Activated CD4-positive, alpha-beta T cell treated with anti-CD3 and anti-CD28 coated beads for 36 hours (primary cell): ENCODE measurements around the gene SLAIN2. TPM values are rescaled to one million over a fixed set of nuclear protein-coding genes. Genes with fewer than 3 reads are reported as not detected.
"Not testable (repeated sequence)": the region's sequence is repeated elsewhere in the genome, so short reads cannot be mapped to it uniquely, and the experiment has no call there.

ENCODE experiments used
- ATAC-seq: fragments of 200-7000 bp; cut with Tn5 transposase; one replicate; pipeline ENCODE4 v1.10.0; 2021; ENCODE audit warnings: mild to moderate bottlenecking, moderate library complexity
- CTCF ChIA-PET: fragments of 350-600 bp; sonication (Branson Sonifier 250); formaldehyde crosslinking; loops from one replicate; lab custom pipeline; 2021; ENCODE audit warnings: antibody characterized with exemption; lab: Charles Lee
- POLR2A ChIA-PET: fragments of 350-600 bp; sonication (Branson Sonifier 250); formaldehyde crosslinking; loops from one replicate; lab custom pipeline; 2021; ENCODE audit warnings: antibody characterized with exemption, inconsistent platforms; lab: Charles Lee
- DNase-seq: peaks from one replicate; pipeline ENCODE4 v3.0.0-alpha.2; 2020
- H3K27ac Mint-ChIP-seq: one replicate; pipeline ENCODE4 v1.8.0; 2021; ENCODE audit warnings: mixed read lengths
- H3K27me3 Mint-ChIP-seq: one replicate; pipeline ENCODE4 v1.8.0; 2021; ENCODE audit warnings: mixed read lengths
- H3K36me3 Mint-ChIP-seq: one replicate; pipeline ENCODE4 v1.8.0; 2021; ENCODE audit warnings: low read depth, mixed read lengths
- H3K4me1 Mint-ChIP-seq: one replicate; pipeline ENCODE4 v1.8.0; 2021; ENCODE audit warnings: mixed read lengths
- H3K4me3 Mint-ChIP-seq: one replicate; pipeline ENCODE4 v1.8.0; 2021; ENCODE audit warnings: mild to moderate bottlenecking, moderate library complexity, mixed read lengths
- H3K9me3 Mint-ChIP-seq: one replicate; pipeline ENCODE4 v1.8.0; 2021; ENCODE audit warnings: low read depth, mixed read lengths
- intact Hi-C, 2 experiments: fragments of 100-400 bp; cut with DNase I in 1 of 2; cut with micrococcal nuclease in 1 of 2; formaldehyde crosslinking; loops; one replicate each; pipeline versions ENCODE4 v1.14.2 to v1.15.1; 2022 to 2024; cut with DNase I, micrococcal nuclease
- total RNA-seq, 2 experiments: library from RNA; stranded (reverse); gene quantifications; one replicate each; pipeline ENCODE4 v1.2.3, GENCODE V29; 2021

SLAIN2 gene
- total RNA-seq, 2 experiments from 2014 or later, result 55.7 to 140 TPM

- ChIA-PET POLR2A (no interaction called here), CTCF (interaction anchor here (0.5 kb wide), 1 partner anchor 327 kb away, joined by 4 read pairs; no protein-coding TSS in a partner anchor)
- H3K9me3 Mint-ChIP-seq, result no peaks in the 10 kb centered on the region
- ATAC-seq (no peak), DNase-seq (no peak)
- H3K4me3 Mint-ChIP-seq, result no peak overlapping the region
- intact Hi-C loops, result no loop called here
- H3K27ac Mint-ChIP-seq, result no peak overlapping the region
- H3K36me3 Mint-ChIP-seq, result no peaks in the 10 kb centered on the region
- peaks cover 8% of the 10 kb centered on the region for H3K4me1 Mint-ChIP-seq
- H3K27me3 Mint-ChIP-seq, result peaks cover 2% of the 10 kb centered on the region
These were observed 95.0 kb downstream of the SLAIN2 start for GRCh38 chr4:48436318-48436717.

GRCh38 chr4:48439988-48440387 lies 98.7 kb downstream of the SLAIN2 start:
- H3K9me3 Mint-ChIP-seq, result no peaks in the 10 kb centered on the region

GRCh38 chr4:48440914-48441313 lies 99.6 kb downstream of the SLAIN2 start:
- H3K9me3 Mint-ChIP-seq, POLR2A ChIA-PET, CTCF ChIA-PET, H3K27me3 Mint-ChIP-seq, H3K27ac Mint-ChIP-seq, intact Hi-C loops, H3K4me3 Mint-ChIP-seq, H3K36me3 Mint-ChIP-seq, H3K4me1 Mint-ChIP-seq, DNase-seq, ATAC-seq: not testable (repeated sequence)

More at GRCh38 chr4:48439988-48440387, 98.7 kb downstream of the SLAIN2 start:
- intact Hi-C loops, result no loop called here
- Mint-ChIP-seq H3K4me3 (no peak overlapping the region), H3K27ac (no peak overlapping the region), H3K27me3 (peaks cover 2% of the 10 kb centered on the region), H3K36me3 (no peaks in the 10 kb centered on the region), H3K4me1 (no peaks in the 10 kb centered on the region)
- no peak for ATAC-seq
- DNase-seq, result no peak
- CTCF ChIA-PET, result no interaction called here
- POLR2A ChIA-PET, result interaction anchor here (0.6 kb wide), 1 partner anchor 308 kb away, joined by 7 read pairs; no protein-coding TSS in a partner anchor

- intact Hi-C loops, result loop anchor here (1.0 to 5.0 kb wide), 3 partner anchors 97 to 518 kb away; no protein-coding TSS in a partner anchor
- POLR2A ChIA-PET, result no interaction called here
- no peaks in the 10 kb centered on the region for H3K9me3 Mint-ChIP-seq
These were observed 104.4 kb downstream of the SLAIN2 start for GRCh38 chr4:48445704-48446103.

GRCh38 chr4:48446642-48447041 lies 105.3 kb downstream of the SLAIN2 start:
- no peak overlapping the region for H3K4me3 Mint-ChIP-seq
- H3K27ac Mint-ChIP-seq, result no peak overlapping the region
- no peaks in the 10 kb centered on the region for H3K9me3 Mint-ChIP-seq
- intact Hi-C loops, result loop anchor here (1.0 to 5.0 kb wide), 3 partner anchors 96 to 517 kb away; no protein-coding TSS in a partner anchor
- CTCF ChIA-PET, result interaction anchor here (0.6 to 0.7 kb wide), 3 partner anchors 135 to 516 kb away, joined by 4 to 5 read pairs (median 4); no protein-coding TSS in a partner anchor
- no peaks in the 10 kb centered on the region for H3K4me1 Mint-ChIP-seq
- POLR2A ChIA-PET, result no interaction called here
- no peaks in the 10 kb centered on the region for H3K36me3 Mint-ChIP-seq
- H3K27me3 Mint-ChIP-seq, result no peaks in the 10 kb centered on the region
- no peak for ATAC-seq
- no peak for DNase-seq

More at GRCh38 chr4:48445704-48446103, 104.4 kb downstream of the SLAIN2 start:
- CTCF ChIA-PET, result interaction anchor here (0.8 to 1.2 kb wide), 3 partner anchors 16 to 60 kb away, joined by 3 read pairs; no protein-coding TSS in a partner anchor
- no peaks in the 10 kb centered on the region for H3K27me3 Mint-ChIP-seq
- no peak overlapping the region for H3K4me3 Mint-ChIP-seq
- no peaks in the 10 kb centered on the region for H3K36me3 Mint-ChIP-seq
- no peak for DNase-seq
- no peaks in the 10 kb centered on the region for H3K4me1 Mint-ChIP-seq
- H3K27ac Mint-ChIP-seq, result no peak overlapping the region
- ATAC-seq, result no peak

- intact Hi-C loops, result loop anchor here in 1 of 2 experiments (5.0 kb wide), 1 partner anchor 93 kb away; no protein-coding TSS in a partner anchor
- ChIA-PET POLR2A (no interaction called here), CTCF (no interaction called here)
- Mint-ChIP-seq H3K4me1 (no peaks in the 10 kb centered on the region), H3K9me3 (no peaks in the 10 kb centered on the region), H3K27ac (no peak overlapping the region), H3K4me3 (no peak overlapping the region), H3K36me3 (no peaks in the 10 kb centered on the region), H3K27me3 (no peaks in the 10 kb centered on the region)
- ATAC-seq (no peak), DNase-seq (no peak)
These were observed 107.8 kb downstream of the SLAIN2 start for GRCh38 chr4:48449151-48449550.

- no peaks in the 10 kb centered on the region for H3K4me1 Mint-ChIP-seq
- ATAC-seq (peak; percentile 30), DNase-seq (no peak)
- CTCF ChIA-PET, result no interaction called here
- peaks cover 1% of the 10 kb centered on the region for H3K9me3 Mint-ChIP-seq
- intact Hi-C loops, result no loop called here
- no peak overlapping the region for H3K4me3 Mint-ChIP-seq
- POLR2A ChIA-PET, result no interaction called here
- no peak overlapping the region for H3K27ac Mint-ChIP-seq
- no peaks in the 10 kb centered on the region for H3K36me3 Mint-ChIP-seq
- H3K27me3 Mint-ChIP-seq, result no peaks in the 10 kb centered on the region
These were observed 109.4 kb downstream of the SLAIN2 start for GRCh38 chr4:48450740-48451139.

- H3K27me3 Mint-ChIP-seq, H3K4me3 Mint-ChIP-seq, H3K4me1 Mint-ChIP-seq, H3K9me3 Mint-ChIP-seq, DNase-seq, H3K27ac Mint-ChIP-seq, POLR2A ChIA-PET, ATAC-seq, intact Hi-C loops, H3K36me3 Mint-ChIP-seq, CTCF ChIA-PET: not testable (repeated sequence)
These were observed 110.3 kb downstream of the SLAIN2 start for GRCh38 chr4:48451656-48452055.

- CTCF ChIA-PET, result no interaction called here
- no peaks in the 10 kb centered on the region for H3K4me1 Mint-ChIP-seq
- no peak for ATAC-seq
These were observed 113.3 kb downstream of the SLAIN2 start for GRCh38 chr4:48454591-48454990.

GRCh38 chr4:48461000-48461399 lies 119.7 kb downstream of the SLAIN2 start:
- Mint-ChIP-seq H3K9me3 (peaks cover 4% of the 10 kb centered on the region), H3K27me3 (no peaks in the 10 kb centered on the region), H3K27ac (no peak overlapping the region), H3K4me3 (no peak overlapping the region), H3K36me3 (no peaks in the 10 kb centered on the region), H3K4me1 (no peaks in the 10 kb centered on the region)
- DNase-seq (no peak), ATAC-seq (no peak)
- intact Hi-C loops, result no loop called here
- CTCF ChIA-PET, result no interaction called here
- POLR2A ChIA-PET, result no interaction called here

More at GRCh38 chr4:48454591-48454990, 113.3 kb downstream of the SLAIN2 start:
- POLR2A ChIA-PET, result no interaction called here
- H3K9me3 Mint-ChIP-seq, result peaks cover 7% of the 10 kb centered on the region
- intact Hi-C loops, result no loop called here
- H3K36me3 Mint-ChIP-seq, result no peaks in the 10 kb centered on the region
- no peak for DNase-seq
- no peak overlapping the region for H3K27ac Mint-ChIP-seq
- no peaks in the 10 kb centered on the region for H3K27me3 Mint-ChIP-seq
- no peak overlapping the region for H3K4me3 Mint-ChIP-seq

- CTCF ChIA-PET, result no interaction called here
- intact Hi-C loops, result no loop called here
- no peaks in the 10 kb centered on the region for H3K4me1 Mint-ChIP-seq
- no peaks in the 10 kb centered on the region for H3K36me3 Mint-ChIP-seq
- H3K27ac Mint-ChIP-seq, result no peak overlapping the region
- no peaks in the 10 kb centered on the region for H3K27me3 Mint-ChIP-seq
- DNase-seq (no peak), ATAC-seq (no peak)
- peaks cover 4% of the 10 kb centered on the region for H3K9me3 Mint-ChIP-seq
- POLR2A ChIA-PET, result no interaction called here
- H3K4me3 Mint-ChIP-seq, result no peak overlapping the region
These were observed 121.0 kb downstream of the SLAIN2 start for GRCh38 chr4:48462363-48462762.

GRCh38 chr4:48467442-48467841 lies 126.1 kb downstream of the SLAIN2 start:
- H3K4me1 Mint-ChIP-seq, result no peaks in the 10 kb centered on the region
- ATAC-seq, result no peak
- H3K4me3 Mint-ChIP-seq, result no peak overlapping the region
- POLR2A ChIA-PET, result no interaction called here
- no peak overlapping the region for H3K27ac Mint-ChIP-seq
- DNase-seq, result no peak
- CTCF ChIA-PET, result interaction anchor here (1.6 kb wide), 1 partner anchor 78 kb away, joined by 5 read pairs; no protein-coding TSS in a partner anchor
- H3K27me3 Mint-ChIP-seq, result peaks cover 4% of the 10 kb centered on the region
- H3K36me3 Mint-ChIP-seq, result no peaks in the 10 kb centered on the region
- intact Hi-C loops, result no loop called here
- no peaks in the 10 kb centered on the region for H3K9me3 Mint-ChIP-seq
